Stimulated activated CD4-positive, alpha-beta T cell treated with anti-CD3 and anti-CD28 coated beads, Interleukin-4, amount 100 ng/mL, for 24 hours (primary cell): ENCODE measurements around the gene PPM1D.
A peak's percentile ranks its signal among the peaks of the same experiment; 100 is the strongest.
"Not testable (repeated sequence)": the region's sequence is repeated elsewhere in the genome, so short reads cannot be mapped to it uniquely, and the experiment has no call there.

Experiments used
- DNase-seq: peaks from one replicate; pipeline ENCODE4 v3.0.0-alpha.2; 2020

Gene PPM1D

DNA sequence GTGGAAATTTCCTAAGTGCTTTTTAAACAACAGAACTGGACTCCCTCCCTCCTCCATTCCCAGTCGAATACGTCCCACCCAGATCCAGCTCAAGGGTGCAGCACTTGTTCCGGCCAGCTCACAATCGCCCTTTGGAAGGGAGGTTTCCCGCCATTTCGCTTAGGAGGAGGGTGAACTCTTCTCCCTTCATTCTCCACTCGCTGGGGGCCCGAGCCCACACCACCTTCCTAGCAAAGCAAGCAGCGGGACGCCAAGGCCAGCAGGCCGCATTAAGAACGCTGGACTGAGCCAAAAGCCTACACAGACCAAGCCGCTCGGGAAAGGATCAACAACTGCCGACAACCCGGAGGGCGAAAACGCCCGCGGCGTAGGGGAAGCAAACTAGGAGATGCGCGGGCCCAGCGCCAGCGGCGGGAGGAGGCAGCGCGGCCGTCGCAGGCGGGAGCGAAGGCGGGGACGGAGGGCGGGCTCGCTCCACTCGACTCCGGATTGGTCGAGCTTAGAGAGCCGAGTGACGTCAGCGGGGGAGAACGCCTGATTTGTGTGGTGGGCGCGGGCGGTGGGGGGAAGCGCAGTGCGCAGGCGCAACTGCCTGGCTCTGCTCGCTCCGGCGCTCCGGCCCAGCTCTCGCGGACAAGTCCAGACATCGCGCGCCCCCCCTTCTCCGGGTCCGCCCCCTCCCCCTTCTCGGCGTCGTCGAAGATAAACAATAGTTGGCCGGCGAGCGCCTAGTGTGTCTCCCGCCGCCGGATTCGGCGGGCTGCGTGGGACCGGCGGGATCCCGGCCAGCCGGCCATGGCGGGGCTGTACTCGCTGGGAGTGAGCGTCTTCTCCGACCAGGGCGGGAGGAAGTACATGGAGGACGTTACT is at the start of gene PPM1D:
PPM1D (plus strand) TSS at position 574 of the 870 bp plus-strand sequence; CDS start at position 796, 222 bp downstream.
- peak; percentile 99 for DNase-seq

DNA sequence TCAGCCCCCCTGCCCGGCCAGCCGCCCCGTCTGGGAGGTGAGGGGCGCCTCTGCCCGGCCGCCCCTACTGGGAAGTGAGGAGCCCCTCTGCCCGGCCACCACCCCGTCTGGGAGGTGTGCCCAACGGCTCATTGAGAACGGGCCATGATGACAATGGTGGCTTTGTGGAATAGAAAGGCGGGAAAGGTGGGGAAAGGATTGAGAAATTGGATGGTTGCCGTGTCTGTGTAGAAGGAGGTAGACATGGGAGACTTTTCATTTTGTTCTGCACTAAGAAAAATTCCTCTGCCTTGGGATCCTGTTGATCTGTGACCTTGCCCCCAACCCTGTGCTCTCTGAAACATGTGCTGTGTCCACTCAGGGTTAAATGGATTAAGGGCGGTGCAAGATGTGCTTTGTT is 47.7 kb upstream of the PPM1D start:
- DNase-seq: not testable (repeated sequence)

DNA sequence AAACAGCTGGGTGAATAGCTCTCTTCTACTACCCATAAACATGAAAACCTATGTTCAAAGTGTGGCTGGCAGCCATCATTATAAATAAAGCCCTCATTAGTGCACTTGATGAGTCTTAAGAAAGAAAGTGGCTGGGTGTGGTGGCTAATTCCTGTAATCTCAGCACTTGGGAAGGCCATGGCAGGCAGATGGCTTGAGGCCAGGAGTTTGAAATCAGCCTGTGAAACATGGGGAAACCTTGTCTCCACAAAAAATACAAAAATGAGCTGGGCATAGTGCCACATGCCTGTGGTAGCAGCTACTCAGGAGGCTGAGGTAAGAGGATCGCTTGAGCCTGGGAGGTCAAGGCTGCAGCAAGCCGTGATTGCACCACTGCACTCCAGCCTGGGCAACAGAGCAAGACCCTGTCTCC is 45.6 kb upstream of the PPM1D start:
- DNase-seq: no peak

DNA sequence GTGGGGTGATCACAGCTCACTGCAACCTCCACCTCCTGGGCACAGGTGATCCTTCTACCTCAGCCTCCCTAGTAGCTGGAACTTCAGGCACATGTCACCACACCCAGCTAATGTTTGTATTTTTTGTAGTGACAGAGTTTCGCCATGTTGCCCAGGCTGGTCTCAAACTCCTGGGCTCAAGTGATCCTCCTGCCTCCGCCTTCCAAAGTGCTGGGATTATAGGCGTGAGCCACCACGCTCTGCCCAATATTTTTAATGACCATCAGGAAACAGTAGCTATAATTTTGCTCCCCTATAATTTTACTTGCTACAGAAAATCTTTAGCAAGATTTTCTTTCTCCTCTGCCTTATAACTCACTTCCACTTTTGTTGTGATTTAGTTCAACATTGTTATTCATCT is 44.2 kb upstream of the PPM1D start:
- DNase-seq: no peak

DNA sequence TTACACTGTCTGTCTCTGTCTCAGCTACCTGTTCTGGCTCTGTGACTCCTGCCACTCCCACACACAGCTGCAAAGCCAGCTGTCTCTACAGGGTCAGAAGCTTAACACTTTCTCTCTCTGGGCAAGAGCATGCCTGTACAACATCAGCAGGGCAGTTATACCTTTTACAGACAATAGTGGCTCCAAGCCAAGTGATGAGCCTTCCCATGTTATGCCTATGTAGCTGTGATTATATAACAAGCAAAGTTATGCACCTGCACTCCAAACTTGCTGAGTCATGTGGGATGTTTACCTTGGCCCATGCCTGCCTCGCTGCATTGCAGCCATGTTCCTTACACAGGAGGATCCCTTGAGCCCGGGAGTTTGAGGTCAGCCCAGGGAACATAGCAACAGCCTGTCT is 42.2 kb upstream of the PPM1D start:
- DNase-seq: no peak

DNA sequence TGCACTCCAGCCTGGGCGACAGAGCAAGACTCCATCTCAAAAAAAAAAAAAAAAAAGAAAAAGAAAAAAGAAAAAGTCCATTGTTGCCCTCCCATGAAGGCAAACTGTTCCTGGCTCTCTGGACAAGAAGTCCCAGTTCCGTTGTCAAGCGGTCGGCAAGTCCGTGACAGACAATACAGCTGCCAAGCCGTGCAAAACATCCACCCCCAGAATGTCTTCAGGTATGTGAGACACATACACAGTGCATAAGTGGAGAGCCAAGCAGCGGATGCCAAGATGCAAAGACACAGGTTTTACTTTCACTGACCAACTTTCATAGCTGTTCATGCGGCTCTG is 40.4 kb upstream of the PPM1D start:
- no peak for DNase-seq

DNA sequence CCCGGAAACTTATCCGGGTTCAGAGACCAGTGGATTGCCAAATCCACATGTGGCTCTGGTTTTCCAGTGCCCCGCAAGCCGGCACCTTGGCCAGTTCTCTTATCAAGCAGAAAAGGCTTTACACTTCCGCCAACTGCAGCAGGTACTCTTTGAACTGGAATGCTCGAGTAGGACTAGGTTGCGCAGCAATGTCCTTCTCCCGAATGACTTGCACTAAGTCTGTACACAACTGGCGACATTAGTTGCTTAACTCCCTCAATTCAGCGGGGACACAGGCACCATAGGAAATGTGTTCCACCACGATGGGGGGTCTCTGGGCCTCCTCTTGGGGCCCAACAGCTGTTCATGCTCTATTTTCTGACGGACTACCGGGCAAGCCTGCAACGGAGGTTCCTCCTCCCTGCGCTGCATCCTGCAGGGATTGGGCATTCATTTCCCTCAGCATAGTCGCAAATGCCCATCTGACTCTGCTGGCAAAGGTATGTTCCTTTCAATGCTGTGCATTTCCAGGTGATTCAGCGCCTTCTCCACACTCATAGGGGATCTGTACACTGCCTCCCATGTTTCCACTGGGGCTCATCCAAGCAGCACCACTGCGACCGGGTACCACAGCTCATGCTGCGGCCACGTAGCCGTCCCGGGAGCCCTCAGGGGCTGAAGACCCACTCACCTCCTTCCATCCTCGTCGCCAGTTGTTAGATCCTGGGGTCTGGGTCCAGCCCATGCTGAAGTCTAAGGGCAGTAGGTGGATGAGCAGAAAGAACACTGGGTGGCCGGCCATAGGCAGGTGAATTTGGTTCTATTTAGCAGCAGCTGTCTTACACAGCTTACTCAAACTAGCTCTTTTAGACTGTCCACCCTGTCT is 39.8 kb upstream of the PPM1D start:
- no peak for DNase-seq

DNA sequence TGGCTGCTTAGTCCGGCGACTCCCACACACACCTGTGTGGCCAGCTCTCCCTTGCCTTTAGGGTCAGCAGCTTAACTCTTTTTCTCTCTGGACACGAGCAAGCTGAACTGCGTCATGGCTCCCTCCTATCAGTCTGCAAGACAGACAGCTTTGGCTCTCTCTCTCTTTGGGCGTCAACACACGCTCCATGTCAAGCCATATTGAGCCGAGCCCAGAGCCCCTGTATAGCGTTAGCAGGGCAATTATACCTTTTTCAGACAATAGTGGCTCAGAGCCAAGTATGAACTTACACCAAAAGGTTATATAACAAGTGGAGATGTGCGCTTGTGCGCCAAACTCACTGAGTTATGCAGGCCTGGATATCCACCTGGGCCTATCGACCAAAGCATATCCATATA is 39.1 kb upstream of the PPM1D start:
- no peak for DNase-seq

DNA sequence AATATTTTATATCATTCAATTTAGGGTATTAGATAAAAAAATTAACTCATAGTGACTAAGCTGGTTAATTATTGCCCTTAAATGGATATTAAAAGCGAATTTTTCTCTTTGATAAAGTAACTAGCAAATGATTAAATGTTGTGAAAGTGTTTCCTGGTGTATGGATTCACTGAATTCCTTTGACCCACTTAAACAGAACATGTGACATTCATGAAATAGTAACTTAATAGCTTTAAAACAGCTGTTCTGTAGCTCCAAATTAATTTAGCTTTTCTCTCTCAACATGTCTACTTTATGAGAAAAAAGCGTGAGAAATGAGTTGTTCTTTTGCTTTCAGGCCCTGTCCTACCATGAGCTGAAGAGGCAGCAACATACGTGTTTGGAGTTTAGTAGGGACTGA is 37.6 kb upstream of the PPM1D start:
- no peak for DNase-seq

DNA sequence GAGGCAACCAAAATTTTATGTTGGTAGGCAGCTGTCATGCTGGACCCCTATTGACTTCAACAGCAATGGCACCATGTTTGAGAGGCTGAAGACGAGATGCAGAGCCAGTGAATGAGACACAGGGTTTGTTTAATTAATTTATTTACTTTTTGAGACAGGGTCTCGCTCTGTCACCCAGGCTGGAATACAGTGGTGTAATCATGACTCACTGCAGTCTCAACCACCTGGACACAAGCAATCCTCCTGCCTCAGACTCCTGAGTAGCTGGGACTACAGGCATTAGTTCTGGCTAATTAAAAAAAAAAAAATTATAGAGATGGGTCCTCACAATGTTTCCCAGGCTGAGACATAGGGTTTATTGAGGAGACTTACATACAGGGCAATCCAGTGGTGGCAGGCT is 36.2 kb upstream of the PPM1D start:
- DNase-seq: no peak

DNA sequence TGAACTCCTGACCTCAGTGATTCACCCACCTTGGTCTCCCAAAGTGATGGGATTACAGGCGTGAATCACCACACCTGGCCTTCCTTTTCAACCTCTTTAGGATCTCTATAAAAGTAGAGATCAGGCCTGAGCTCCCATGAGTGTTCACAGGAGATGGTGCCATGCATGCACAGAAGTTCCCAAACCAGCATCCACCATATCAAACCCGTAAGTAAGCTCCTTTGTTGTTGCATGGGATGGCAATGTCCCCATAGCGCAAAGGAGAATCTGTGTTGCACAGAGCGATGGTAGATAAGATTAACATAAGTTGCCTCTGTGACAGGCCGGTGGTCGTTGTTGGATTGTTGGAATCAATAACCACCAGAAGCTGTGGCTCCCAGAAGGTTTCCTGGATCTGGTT is 34.8 kb upstream of the PPM1D start:
- no peak for DNase-seq

DNA sequence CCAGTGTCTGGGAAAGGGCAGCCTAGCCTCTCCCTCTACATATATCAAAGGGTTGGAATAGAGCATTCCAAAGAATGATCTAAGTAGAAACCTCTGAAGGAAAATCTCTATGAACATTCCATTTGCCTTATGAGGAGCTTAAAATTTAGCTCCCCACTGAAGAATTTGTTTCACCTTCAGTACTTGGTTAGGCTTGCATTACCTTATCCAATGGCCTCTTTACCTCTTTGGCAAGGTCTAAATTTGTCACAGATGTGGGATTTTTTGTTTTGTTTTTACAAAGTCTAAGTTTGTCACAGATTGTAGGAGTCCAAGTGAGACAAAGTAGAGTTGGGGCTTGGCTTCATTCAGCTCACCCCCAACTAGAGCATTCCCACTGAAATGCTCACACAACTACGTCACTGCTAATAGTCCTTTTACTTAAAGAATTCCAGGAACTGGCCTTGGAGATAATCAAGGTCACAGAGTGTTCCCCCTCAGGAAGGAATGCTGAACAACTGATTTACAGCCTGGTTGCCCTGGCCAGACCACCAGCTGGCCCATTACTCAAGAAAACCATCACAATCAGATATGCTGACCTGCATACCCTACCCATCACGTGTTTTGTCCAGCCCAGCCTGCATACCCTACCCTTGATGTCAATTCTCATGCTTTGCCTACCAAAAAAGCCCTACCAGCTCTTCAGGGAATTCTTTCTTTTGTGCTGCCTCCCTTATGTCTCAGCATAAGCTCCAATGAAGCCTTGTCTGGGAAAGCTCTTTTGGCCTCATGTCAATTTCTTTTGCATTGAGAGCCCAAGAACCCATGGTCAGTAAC is 26.5 kb upstream of the PPM1D start:
- DNase-seq: no peak

DNA sequence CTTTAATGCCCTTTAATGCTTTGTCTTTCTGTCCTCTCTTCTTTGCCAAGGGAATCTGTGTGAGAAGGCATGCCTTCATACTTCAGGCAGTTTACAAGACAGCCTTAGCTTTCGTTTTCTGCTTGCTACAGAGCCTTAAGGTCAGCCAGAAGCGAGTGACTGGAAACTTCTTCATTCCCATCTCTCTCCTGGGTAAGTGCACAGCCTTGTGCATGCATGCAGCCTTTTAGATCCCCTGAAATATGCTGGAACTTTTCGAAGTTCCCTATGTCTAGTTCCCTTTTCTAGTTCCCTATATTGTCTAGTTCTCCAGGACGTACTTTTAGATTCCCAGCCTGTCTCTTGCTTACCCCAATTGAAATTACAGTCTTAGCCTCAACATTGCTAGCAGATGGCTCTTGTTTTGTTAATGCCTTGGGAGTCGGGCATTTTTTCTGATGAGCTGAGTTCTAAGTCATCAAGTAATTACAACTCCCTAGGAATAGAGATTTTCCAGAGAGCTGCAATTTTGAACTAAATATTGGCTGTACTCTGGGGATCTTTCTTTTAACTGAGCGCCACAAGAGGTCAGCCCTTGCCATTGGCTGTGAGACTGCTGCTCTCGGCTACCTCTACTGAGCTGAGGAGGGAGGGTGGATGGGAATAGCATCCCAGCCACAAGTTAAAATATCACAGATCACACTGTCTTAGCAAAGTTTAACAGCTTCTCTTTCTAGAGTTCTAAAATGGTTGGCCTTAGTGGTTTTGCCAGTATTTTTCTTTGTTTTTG is 22.7 kb upstream of the PPM1D start:
- DNase-seq: no peak

DNA sequence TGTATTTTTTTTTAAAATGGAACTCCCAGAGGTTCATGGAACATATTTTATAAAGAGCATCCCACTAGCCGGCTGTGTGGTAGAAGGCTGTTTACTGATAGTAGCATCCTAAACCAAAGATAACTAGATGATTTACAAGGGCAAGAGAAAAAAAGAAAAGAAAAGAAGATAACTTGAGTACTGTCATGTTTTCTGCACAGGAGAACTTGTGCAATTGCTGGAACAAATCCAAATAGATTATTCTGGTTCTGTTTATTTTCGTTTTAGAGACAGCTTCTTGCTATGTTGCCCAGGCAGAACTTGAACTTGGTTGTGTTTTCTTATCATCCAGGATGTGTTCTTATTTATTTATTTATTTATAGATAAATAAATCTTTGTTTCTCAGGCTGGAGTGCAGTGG is 20.9 kb upstream of the PPM1D start:
- DNase-seq: no peak

DNA sequence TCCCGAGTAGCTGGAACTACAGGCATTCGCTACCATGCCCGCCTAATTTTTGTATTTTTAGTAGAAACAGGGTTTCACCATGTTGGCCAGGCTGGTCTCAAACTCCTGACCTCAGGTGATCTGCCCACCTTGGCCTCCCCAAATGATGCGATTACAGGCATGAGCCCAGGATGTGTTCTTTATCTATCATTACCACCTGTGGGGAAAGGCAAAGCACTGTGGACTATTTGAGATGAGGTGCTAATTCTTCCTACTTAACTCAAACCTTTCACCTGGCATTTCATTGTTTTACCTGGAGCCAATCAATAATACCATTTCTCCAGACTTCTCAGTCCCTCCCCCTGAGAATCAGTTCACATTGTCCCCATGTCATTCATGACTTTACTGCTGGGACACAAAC is 20.4 kb upstream of the PPM1D start:
- DNase-seq: no peak

DNA sequence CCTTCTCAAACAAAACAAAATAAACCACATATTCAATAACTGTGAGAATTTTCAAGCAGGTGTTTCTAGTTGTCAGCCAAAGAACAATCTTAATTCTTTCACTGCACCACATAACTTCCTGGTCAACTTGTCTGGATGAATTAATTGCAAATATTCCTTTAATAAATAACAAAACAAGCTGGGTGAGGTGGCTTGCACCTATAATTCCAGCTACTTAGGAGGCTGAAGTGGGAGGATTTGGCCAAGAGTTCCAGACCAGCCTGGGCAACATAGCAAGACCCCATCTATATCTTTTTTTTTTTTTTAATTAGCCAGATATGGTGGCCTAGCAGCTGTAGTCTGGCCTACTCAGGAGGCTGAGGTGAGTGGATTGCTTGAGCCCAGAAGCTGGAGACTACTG is 17.0 kb upstream of the PPM1D start:
- DNase-seq: no peak

DNA sequence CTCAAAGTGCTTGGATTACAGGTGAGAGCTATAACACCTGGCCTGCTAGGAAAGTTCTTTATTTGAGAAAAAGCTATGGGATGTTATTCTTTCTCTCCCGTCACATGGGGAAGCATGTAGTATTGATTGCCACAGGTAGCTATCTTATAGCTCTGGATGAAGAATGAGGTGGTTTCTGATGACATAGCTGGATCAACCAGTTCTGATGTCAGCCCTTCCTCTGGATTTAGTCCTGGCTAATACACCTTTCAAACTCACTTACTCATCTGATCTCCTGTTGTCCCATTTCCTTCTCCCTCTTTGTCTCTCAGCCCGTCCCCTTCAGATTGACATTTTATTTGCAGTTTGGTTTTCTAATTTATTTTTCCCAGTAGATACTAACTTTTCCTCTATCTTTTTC is 14.1 kb upstream of the PPM1D start:
- DNase-seq: no peak

DNA sequence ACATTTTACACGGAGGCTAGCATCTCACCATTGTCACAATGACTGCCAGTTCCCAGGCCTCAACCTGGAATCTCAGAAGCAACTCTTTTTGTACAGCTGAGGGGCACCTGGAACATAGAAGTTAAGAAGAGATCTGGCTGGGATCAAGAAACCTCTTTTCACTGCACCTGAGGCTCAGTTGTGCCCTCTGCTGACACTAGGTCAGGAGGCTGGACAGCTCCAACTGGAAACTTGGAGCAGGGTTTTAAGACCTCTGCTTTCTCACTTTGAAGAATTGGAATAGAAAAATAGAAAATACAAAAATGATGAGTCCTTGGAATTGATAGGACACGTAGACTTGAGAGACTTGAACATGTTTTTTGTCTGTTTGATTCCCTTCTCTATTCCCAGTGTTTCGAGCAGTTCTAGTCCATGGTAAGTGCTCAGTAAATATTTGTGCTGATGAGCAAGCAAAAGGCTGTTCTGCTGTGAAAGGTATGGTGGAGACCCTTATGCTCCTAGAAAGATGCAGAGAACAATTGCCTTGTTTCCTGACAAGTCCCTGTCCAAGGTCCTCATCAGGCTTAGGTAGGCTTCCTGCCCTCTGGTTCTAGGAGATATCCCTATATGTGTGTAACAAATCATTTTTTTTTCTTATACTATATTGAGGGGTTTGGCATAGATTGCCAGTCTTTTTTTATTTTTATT is 13.6 kb upstream of the PPM1D start:
- no peak for DNase-seq

DNA sequence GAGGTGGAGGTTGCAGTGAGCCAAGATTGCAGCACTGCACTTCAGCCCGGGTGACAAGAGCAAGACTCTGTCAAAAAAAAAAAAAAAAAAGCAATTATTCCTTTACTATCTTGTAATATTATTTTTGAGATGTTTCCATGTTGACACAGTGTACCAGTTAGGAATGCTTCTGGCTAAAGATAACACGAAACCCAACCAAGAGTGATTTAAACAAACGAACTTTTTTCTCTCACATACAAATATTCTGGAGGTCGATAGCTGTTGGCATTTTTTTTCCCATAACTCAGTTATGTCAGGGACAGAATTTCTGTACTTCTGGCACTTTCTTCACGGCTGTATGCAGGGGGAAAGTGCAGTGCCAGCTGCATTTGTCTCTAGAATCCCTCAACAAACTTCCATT is 9.9 kb upstream of the PPM1D start:
- no peak for DNase-seq

DNA sequence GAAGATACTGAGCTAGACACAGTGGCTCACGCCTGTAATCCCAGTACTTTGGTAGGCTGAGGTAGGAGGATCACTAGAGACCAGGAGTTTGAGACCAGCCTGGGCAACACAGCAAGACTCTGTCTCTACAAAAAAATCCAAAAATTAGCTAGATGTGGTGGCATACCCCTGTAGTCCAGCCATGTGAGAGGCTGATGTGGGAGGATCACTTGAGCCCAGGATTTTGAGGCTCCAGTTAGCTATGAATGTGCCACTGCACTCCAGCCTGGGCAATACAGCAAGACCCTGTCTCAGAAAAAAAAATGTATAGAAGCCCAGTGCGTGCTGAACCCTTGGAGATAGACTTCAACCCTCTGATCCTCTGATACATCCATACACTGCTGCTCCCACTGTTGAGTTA is 7.2 kb upstream of the PPM1D start:
- no peak for DNase-seq

DNA sequence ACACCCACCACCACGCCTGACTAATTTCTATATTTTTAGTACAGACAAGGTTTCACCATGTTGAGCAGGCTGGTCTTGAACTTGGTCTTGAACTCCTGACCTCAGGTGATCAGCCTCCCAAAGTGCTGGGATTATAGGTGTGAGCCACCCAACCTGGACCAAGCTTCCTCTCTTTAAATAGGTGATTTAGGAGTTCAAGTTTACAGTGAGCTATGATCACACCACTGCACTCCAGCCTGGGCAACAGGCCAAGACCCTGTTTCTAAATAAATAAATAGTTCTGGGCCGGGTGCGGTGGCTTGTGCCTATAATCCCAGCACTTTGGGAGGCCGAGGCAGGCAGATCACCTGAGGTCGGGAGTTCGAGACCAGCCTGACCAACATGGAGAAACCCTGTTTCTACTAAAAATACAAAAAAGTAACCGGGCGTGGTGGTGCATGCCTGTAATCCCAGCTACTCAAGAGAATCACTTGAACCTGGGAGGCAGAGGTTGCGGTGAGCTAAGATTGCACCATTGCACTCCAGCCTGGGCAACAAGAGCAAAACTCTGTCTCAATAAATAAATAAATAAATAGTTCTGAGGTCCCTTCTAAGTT is 6.5 kb upstream of the PPM1D start:
- DNase-seq: not testable (repeated sequence)

DNA sequence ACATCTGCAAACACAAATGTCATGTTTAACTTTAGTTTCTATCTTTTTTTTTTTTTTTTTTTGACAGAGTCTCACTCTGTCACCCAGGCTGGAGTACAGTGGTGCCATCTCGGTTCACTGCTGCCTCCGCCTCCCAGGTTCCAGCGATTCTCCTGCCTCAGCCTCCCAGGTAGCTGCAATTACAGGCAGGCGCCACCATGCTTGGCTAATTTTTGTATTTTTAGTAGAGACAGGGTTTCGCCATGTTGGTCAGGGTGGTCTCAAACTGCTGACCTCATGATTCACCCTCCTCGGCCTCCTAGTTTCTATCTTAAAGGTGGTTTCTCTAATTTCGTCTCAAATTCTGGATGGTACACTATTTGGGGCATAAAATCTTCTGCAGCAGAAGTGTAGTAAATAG is 5.8 kb upstream of the PPM1D start:
- DNase-seq: not testable (repeated sequence)
